H1 (cell line): ENCODE data around the gene LENG1. TPM values are rescaled to one million over a fixed set of nuclear protein-coding genes. Genes with fewer than 3 reads are reported as not detected.

ENCODE experiments used
- CTCF ChIA-PET: fragments of 300-600 bp; sonication (Branson Sonifier 250); formaldehyde crosslinking; loops from one replicate; lab custom pipeline; 2021; ENCODE audit not compliant: partially characterized antibody; lab: Charles Lee
- POLR2A ChIA-PET: fragments of 300-600 bp; sonication (Branson Sonifier 250); formaldehyde crosslinking; loops from one replicate; lab custom pipeline; 2021; ENCODE audit warnings: inconsistent platforms; ENCODE audit not compliant: partially characterized antibody; lab: Charles Lee
- DNase-seq, 2 experiments: peaks; one replicate each; pipeline versions ENCODE4 v3.0.0 to v3.0.0-alpha.2; 2010 to 2022; ENCODE audit warnings: low spot score in 2 of 2, low read depth in 1 of 2, mixed read lengths in 1 of 2
- FAIRE-seq: peaks from 2 replicates; lab custom pipeline; 2011; peaks lifted over from hg19 to GRCh38; lab: Jason Lieb, UNC
- H2AFZ ChIP-seq: 2 replicates; pipeline ENCODE4 v1.8.1; 2012; ENCODE audit warnings: low read length, inconsistent platforms
- H2AK5ac ChIP-seq: 2 replicates; pipeline ENCODE4 v1.6.1; 2013; ENCODE audit warnings: low read depth, low read length
- H2BK120ac ChIP-seq: replicated peaks from 2 replicates; pipeline ENCODE3; 2013; ENCODE audit warnings: low read depth, low read length, inconsistent platforms
- H2BK12ac ChIP-seq: 2 replicates; pipeline ENCODE4 v1.6.1; 2013; ENCODE audit warnings: low read depth, low read length
- H2BK15ac ChIP-seq: 2 replicates; pipeline ENCODE4 v1.6.1; 2013; ENCODE audit warnings: low read length
- H2BK20ac ChIP-seq: 2 replicates; pipeline ENCODE4 v1.6.1; 2013; ENCODE audit warnings: low read length
- H2BK5ac ChIP-seq: 2 replicates; pipeline ENCODE4 v1.6.1; 2013; ENCODE audit warnings: low read depth, low read length
- H3K14ac ChIP-seq: 2 replicates; pipeline ENCODE4 v1.6.1; 2013; ENCODE audit warnings: inconsistent platforms; ENCODE audit not compliant: insufficient read length
- H3K18ac ChIP-seq: 2 replicates; pipeline ENCODE4 v1.6.1; 2013; ENCODE audit warnings: low read length; ENCODE audit errors: extremely low read depth
- H3K23ac ChIP-seq: 2 replicates; pipeline ENCODE4 v1.6.1; 2013; ENCODE audit warnings: inconsistent platforms; ENCODE audit not compliant: insufficient read length
- H3K23me2 ChIP-seq: 2 replicates; pipeline ENCODE4 v1.6.1; 2013; ENCODE audit warnings: low read depth, low read length
- H3K27ac ChIP-seq: 2 replicates; pipeline ENCODE4 v1.6.1; 2011; ENCODE audit warnings: low read depth, low read length, inconsistent platforms
- H3K27me3 ChIP-seq, 4 experiments: replicated peaks in 1 of 4; 1 replicate in 1 of 4; 2 replicates in 3 of 4; pipeline versions ENCODE4 v1.6.1 to v1.8.1; 2011 to 2013; ENCODE audit warnings: low read length in 3 of 4, mild to moderate bottlenecking in 3 of 4, inconsistent platforms in 2 of 4, mixed read lengths in 2 of 4, moderate library complexity in 1 of 4; ENCODE audit not compliant: control insufficient read depth in 3 of 4, insufficient read depth in 3 of 4; ENCODE audit errors: extremely low read depth in 1 of 4
- H3K36me3 ChIP-seq, 4 experiments: 2 replicates each; pipeline versions ENCODE4 v1.6.1 to v1.8.1; 2011 to 2013; ENCODE audit warnings: mild to moderate bottlenecking in 4 of 4, low read length in 3 of 4, moderate library complexity in 2 of 4, control low read depth in 1 of 4, inconsistent platforms in 1 of 4; ENCODE audit not compliant: insufficient read depth in 4 of 4, control insufficient read depth in 2 of 4
- H3K4ac ChIP-seq: replicated peaks from 2 replicates; pipeline ENCODE3; 2013; ENCODE audit warnings: low read length, low read depth, mixed read lengths, inconsistent platforms; ENCODE audit not compliant: insufficient read length
- H3K4me1 ChIP-seq, 4 experiments: replicated peaks in 1 of 4; 1 replicate in 1 of 4; 2 replicates in 3 of 4; pipeline versions ENCODE4 v1.6.1 to v1.8.1; 2011 to 2013; ENCODE audit warnings: low read length in 3 of 4, inconsistent platforms in 2 of 4, mixed read lengths in 1 of 4; ENCODE audit not compliant: insufficient read depth in 4 of 4, control insufficient read depth in 3 of 4
- H3K4me2 ChIP-seq, 2 experiments: 2 replicates each; pipeline versions ENCODE4 v1.6.1 to v1.8.1; 2011 to 2013; ENCODE audit warnings: low read depth in 2 of 2, low read length in 2 of 2, control low read depth in 1 of 2, inconsistent platforms in 1 of 2, mild to moderate bottlenecking in 1 of 2; ENCODE audit not compliant: insufficient read depth in 1 of 2
- H3K4me3 ChIP-seq, 4 experiments: fragments of 200-600, 300-600 bp in 1 of 4; sonication (generic), shearing (Covaris generic), sonication (Bioruptor Twin) in 1 of 4; 2 replicates each; pipeline versions ENCODE4 v1.5.1 to v1.8.1; 2011 to 2016; ENCODE audit warnings: low read length in 4 of 4, low read depth in 3 of 4, control low read depth in 2 of 4, inconsistent platforms in 2 of 4, mild to moderate bottlenecking in 2 of 4, mixed read lengths in 1 of 4, moderate library complexity in 1 of 4; ENCODE audit not compliant: insufficient read depth in 2 of 4; ENCODE audit errors: extremely low read depth in 1 of 4
- H3K56ac ChIP-seq: replicated peaks from 2 replicates; pipeline ENCODE3; 2013; ENCODE audit warnings: low read depth, mild to moderate bottlenecking, mixed read lengths, low read length, inconsistent platforms; ENCODE audit not compliant: insufficient read length
- H3K79me1 ChIP-seq: 2 replicates; pipeline ENCODE4 v1.6.1; 2013; ENCODE audit warnings: low read depth, low read length, control low read depth
- H3K79me2 ChIP-seq, 2 experiments: 2 replicates each; pipeline versions ENCODE4 v1.6.1 to v1.8.1; 2012 to 2013; ENCODE audit warnings: low read length in 2 of 2, mild to moderate bottlenecking in 2 of 2, inconsistent platforms in 1 of 2; ENCODE audit not compliant: insufficient read depth in 2 of 2, control insufficient read depth in 1 of 2
- H3K9ac ChIP-seq, 4 experiments: replicated peaks in 1 of 4; 1 replicate in 1 of 4; 2 replicates in 3 of 4; pipeline versions ENCODE4 v1.6.1 to v1.8.1; 2011 to 2013; ENCODE audit warnings: low read depth in 3 of 4, low read length in 3 of 4, control low read depth in 2 of 4, mild to moderate bottlenecking in 2 of 4, moderate library complexity in 2 of 4, inconsistent platforms in 1 of 4; ENCODE audit errors: extremely low read depth in 1 of 4
- H3K9me3 ChIP-seq, 2 experiments: 2 replicates each; pipeline versions ENCODE4 v1.6.1 to v1.8.1; 2012 to 2013; ENCODE audit warnings: mild to moderate bottlenecking in 2 of 2, moderate library complexity in 2 of 2, control low read depth in 1 of 2, inconsistent platforms in 1 of 2, low read depth in 1 of 2, low read length in 1 of 2, mixed read lengths in 1 of 2; ENCODE audit not compliant: insufficient read depth in 2 of 2
- H4K20me1 ChIP-seq, 2 experiments: replicated peaks in 1 of 2; 2 replicates each; pipeline versions ENCODE3 to v1.8.1; 2011 to 2013; ENCODE audit warnings: inconsistent platforms in 2 of 2, low read length in 2 of 2, mild to moderate bottlenecking in 1 of 2; ENCODE audit not compliant: insufficient read depth in 2 of 2, control insufficient read depth in 1 of 2
- H4K5ac ChIP-seq: 2 replicates; pipeline ENCODE4 v1.6.1; 2013; ENCODE audit warnings: low read length, low read depth, mixed read lengths, inconsistent platforms; ENCODE audit not compliant: insufficient read length
- H4K8ac ChIP-seq: 2 replicates; pipeline ENCODE4 v1.8.0; 2013; ENCODE audit warnings: mild to moderate bottlenecking, moderate library complexity, low read length, inconsistent platforms; ENCODE audit not compliant: insufficient read depth; ENCODE audit errors: extremely low read depth
- H4K91ac ChIP-seq: replicated peaks from 2 replicates; pipeline ENCODE3; 2013; ENCODE audit warnings: low read length, mixed read lengths, inconsistent platforms; ENCODE audit not compliant: insufficient read length
- CTBP2 ChIP-seq: IDR thresholded peaks from 2 replicates; pipeline ENCODE4 v1.7.0; 2011; ENCODE audit warnings: borderline replicate concordance, mild to moderate bottlenecking, moderate library complexity, mixed read lengths, low read length; ENCODE audit not compliant: insufficient read depth, insufficient read length
- EGR1 ChIP-seq: IDR thresholded peaks from 2 replicates; pipeline ENCODE4 v1.6.1; 2011; ENCODE audit warnings: low read depth, low read length, borderline replicate concordance
- RAD21 ChIP-seq, 2 experiments: IDR thresholded peaks in 1 of 2; conservative IDR thresholded peaks in 1 of 2; 2 replicates each; pipeline ENCODE4 v1.6.1; 2011; ENCODE audit warnings: low read depth in 2 of 2, low read length in 2 of 2, improper control_type of control experiment in 1 of 2, inconsistent platforms in 1 of 2, mild to moderate bottlenecking in 1 of 2, moderate library complexity in 1 of 2
- RNF2 ChIP-seq: fragments of 200-900, 300-1000 bp; sonication (generic); IDR thresholded peaks from 2 replicates; pipeline ENCODE4 v1.7.1; 2016; ENCODE audit warnings: borderline replicate concordance, low read depth, mild to moderate bottlenecking, antibody characterized with exemption, low read length; ENCODE audit not compliant: poor library complexity, severe bottlenecking; ENCODE audit errors: missing control alignments
- TCF12 ChIP-seq: IDR thresholded peaks from 2 replicates; pipeline ENCODE4 v1.6.1; 2011; ENCODE audit warnings: low read depth, mild to moderate bottlenecking, low read length
- WGBS, 2 experiments: shearing (Covaris generic) in 1 of 2; methylation state at CpG; one replicate each; pipeline versions ENCODE4 v1.1.6 to v1.1.7; 2013 to 2015; ENCODE audit warnings: low lambda C conversion rate in 2 of 2, mixed read lengths in 2 of 2, inconsistent platforms in 1 of 2, low coverage in 1 of 2, missing lambda C conversion rate in 1 of 2; ENCODE audit not compliant: insufficient replicate concordance in 2 of 2, insufficient coverage in 1 of 2, insufficient read length in 1 of 2; ENCODE audit errors: extremely low coverage in 1 of 2, missing lambda C conversion rate in 1 of 2; 5-methylcytosine and 5-hydroxymethylcytosine counted together
- polyA plus RNA-seq, 7 experiments: library from polyadenylated mRNA; depleted of rRNA in 3 of 7; stranded (reverse) in 5 of 7; unstranded in 2 of 7; fragments of >200 nt in 5 of 7; fragments of 200-250 nt in 2 of 7; gene quantifications; 1 replicate in 5 of 7; 2 replicates in 1 of 7; 4 replicates in 1 of 7; pipeline versions ENCODE4 v1.2.1 to v1.2.3, GENCODE V29; 2011 to 2013; ENCODE audit warnings: missing spikeins in 2 of 7, mixed read lengths in 2 of 7
- total RNA-seq: library from RNA; stranded (reverse); fragmentation: NEBNext Ultra II Directional; extraction: Animal tissue kit (Norgen Biotek cat#: 25700); gene quantifications from 2 replicates; pipeline ENCODE4 v1.2.1, GENCODE V29; 2021
- TF ChIP-seq, protein P1 (sequence below): IDR thresholded peaks from 2 replicates; pipeline ENCODE4 v1.6.1; 2012; ENCODE audit warnings: inconsistent platforms
- TF ChIP-seq, protein P2 (sequence below): IDR thresholded peaks from 2 replicates; pipeline ENCODE4 v1.6.1; 2012; ENCODE audit warnings: inconsistent platforms

The LENG1 gene
- total and polyA plus RNA-seq, 2 of the 8 experiments (the other 6 are each of a cell fraction or from before 2014, with no cell fraction given) = 1.2 to 4.4 TPM

DNA sequence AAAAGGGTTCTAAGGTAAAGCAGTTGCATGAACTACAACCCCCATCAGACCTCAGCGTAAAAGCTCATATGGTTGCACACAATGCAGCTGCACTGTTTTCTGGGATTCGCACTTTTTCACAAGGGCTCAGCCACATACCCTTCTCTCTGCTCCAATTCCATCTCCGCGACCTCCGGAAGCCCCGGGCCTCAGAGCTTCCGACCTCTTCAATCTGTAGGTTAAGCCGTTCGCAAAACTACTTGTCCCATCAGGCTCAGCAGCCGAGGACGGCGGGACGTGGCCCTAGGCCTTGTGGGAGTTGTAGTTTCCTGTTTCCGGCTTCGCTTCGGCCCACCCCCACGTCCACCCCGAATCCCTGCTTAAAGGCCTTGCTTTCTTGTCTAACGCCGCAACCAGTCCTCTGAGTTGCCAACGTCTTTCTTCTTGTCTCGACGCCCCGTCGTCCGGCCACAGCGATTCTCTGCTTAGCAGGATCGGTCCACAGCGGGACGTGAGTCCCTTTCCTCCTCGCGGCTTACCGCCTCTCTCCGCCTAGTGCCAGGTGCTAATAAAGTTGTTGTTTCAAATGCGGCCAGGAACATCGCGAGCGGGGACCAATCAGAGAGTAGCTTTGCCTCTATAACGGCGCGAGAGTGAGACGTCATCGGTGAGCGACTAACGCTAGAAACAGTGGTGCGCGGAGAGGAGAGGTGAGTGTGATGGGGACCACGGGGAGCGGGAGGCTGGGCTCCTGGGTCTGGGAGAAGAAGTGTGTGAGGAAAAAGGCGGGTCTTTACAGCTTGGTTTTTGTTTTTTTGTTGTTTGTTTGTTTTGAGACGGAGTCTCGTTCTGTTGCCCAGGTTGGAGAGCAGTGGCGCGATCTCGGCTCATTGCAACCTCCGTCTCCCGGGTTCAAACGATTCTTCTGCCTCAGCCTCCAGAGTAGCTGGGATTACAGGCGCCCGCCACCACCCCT, 44.1 kb downstream of the LENG1 start, which contains the start of the genes PRPF31 and TFPT:
PRPF31 (plus strand) TSS at position 646 of the 955 bp plus-strand sequence. CDS start 2,525 bp downstream, outside the sequence.
TFPT (minus strand) TSS at position 549 of the 955 bp plus-strand sequence; CDS start at position 161, 388 bp downstream.
- 2% methylated on average over 57 of the region's 60 CpGs; no CpG with 5 or more reads in 1 of the 2 experiments for WGBS, 2 experiments
- H2BK5ac ChIP-seq = peak within 1 kb of the TSS; percentile 95
- H3K27ac ChIP-seq = peak within 1 kb of the TSS; percentile 92
- peaks cover 5 to 20% (median 14%) of the 10 kb centered on the region in 4 experiments; a peak in 7 of 8 replicates for H3K36me3 ChIP-seq
- DNase-seq (peak; percentile 87 to 96), FAIRE-seq (peak; percentile 93)
- peak within 1 kb of the TSS; percentile 99; the same call in 1 of the 2 replicates for H2AFZ ChIP-seq
- H3K23ac ChIP-seq = no peak within 1 kb of the TSS
- H3K4me3 ChIP-seq = peak within 1 kb of the TSS; percentile 74 to 100 (median 94)
- H3K18ac ChIP-seq = peak within 1 kb of the TSS; percentile 97; the same call in 1 of the 2 replicates
- H3K14ac ChIP-seq = no peak within 1 kb of the TSS
- no peak within 1 kb of the TSS for H2BK20ac ChIP-seq
- ChIA-PET CTCF (interaction anchor here (0.6 to 1.5 kb wide), 3 partner anchors 14 to 1568 kb away, joined by 3 to 4 read pairs (median 3); no protein-coding TSS in a partner anchor), POLR2A (interaction anchor here (0.6 to 6.6 kb wide), 30 partner anchors 10 to 330 kb away, joined by 3 to 116 read pairs (median 5); partner anchors contain the start of genes CNOT3, LENG1, MYADM and NDUFA3)
- H4K20me1 ChIP-seq = peaks cover 0 to 5% of the 10 kb centered on the region in 2 experiments
- no peaks in the 10 kb centered on the region for H3K9me3 ChIP-seq
- 0 out of 2 replicates have a peak within 1 kb of the TSS, but pooled peaks have one; percentile 16 for H2AK5ac ChIP-seq
- peaks cover 12% of the 10 kb centered on the region for H3K79me1 ChIP-seq
- H2BK120ac ChIP-seq = no peak within 1 kb of the TSS
- peak within 1 kb of the TSS; percentile 90 for H4K5ac ChIP-seq
- H3K4ac ChIP-seq = no peak within 1 kb of the TSS
- H3K9ac ChIP-seq = peak within 1 kb of the TSS; percentile 70 to 94 (median 92)
- H3K4me2 ChIP-seq = peak within 1 kb of the TSS; percentile 77 to 81
- H3K79me2 ChIP-seq = peaks cover 0 to 10% of the 10 kb centered on the region in 2 experiments; a peak in 2 of 4 replicates
- no peak within 1 kb of the TSS for H2BK15ac ChIP-seq
- H3K27me3 ChIP-seq = no peaks in the 10 kb centered on the region
- H3K56ac ChIP-seq = peak within 1 kb of the TSS; percentile 86
- peak within 1 kb of the TSS; percentile 90; the same call in 1 of the 2 replicates for H4K8ac ChIP-seq
- no peak within 1 kb of the TSS for H4K91ac ChIP-seq
- H3K4me1 ChIP-seq = peaks cover 0 to 7% (median 2%) of the 10 kb centered on the region in 4 experiments; a peak in 3 of 7 replicates
- H3K23me2 ChIP-seq = peaks cover 7% of the 10 kb centered on the region
- H2BK12ac ChIP-seq = no peak within 1 kb of the TSS
- TF ChIP-seq CTBP2 = no peak
- TF ChIP-seq TCF12 = 0 out of 2 replicates have a peak, but pooled peaks have one; percentile 53
- TF ChIP-seq, protein P1, sequence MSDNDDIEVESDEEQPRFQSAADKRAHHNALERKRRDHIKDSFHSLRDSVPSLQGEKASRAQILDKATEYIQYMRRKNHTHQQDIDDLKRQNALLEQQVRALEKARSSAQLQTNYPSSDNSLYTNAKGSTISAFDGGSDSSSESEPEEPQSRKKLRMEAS = peak; percentile 74
- TF ChIP-seq, protein P2, sequence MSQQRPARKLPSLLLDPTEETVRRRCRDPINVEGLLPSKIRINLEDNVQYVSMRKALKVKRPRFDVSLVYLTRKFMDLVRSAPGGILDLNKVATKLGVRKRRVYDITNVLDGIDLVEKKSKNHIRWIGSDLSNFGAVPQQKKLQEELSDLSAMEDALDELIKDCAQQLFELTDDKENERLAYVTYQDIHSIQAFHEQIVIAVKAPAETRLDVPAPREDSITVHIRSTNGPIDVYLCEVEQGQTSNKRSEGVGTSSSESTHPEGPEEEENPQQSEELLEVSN = no peak; the same call in 1 of the 2 replicates
- no peak for TF ChIP-seq RNF2
- no peak for TF ChIP-seq EGR1
- TF ChIP-seq RAD21 (IDR thresholded peaks at IDR 0.05 in 1 of 2, conservative IDR thresholded peaks at IDR 0.05 in 1 of 2; ENCODE audit: low read depth in 2 of 2, low read length in 2 of 2) = no peak
